ENCODE data around the gene SLC25A13.

Gene SLC25A13

DNA sequence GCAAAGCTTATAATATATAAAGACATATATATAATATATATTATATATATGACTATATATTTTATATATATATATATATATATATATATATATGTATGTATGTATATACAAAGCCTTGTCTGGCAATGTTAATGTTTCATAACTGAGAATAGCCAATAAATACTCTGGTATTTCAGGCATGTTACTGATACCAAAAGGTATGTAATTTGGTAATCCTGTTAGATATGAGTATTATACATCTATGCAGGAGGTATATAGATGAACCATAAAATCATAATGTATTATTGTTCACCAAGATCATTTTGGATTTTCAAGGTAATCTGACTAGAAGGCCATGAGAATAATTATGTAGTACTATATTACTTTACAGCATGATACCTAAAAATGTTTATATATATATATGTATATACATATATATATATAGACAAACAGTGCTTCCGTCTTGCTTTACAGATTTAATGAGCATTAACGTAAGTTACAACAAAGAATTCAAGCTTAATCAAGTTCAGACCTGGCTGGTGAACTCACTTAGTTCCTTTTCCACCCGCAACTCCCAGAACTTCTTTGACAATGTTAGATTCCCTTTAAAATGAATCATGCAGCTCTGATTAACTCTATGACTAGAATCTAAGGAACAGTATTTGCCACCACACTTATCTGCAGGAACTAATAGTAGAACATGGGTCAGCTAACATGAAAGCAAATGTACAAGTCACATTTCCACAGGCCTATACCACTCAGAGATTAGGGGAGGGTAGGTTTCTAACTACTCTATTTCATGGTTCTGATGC lies 82.7 kb downstream of the SLC25A13 start:
- no peak for DNase-seq

DNA sequence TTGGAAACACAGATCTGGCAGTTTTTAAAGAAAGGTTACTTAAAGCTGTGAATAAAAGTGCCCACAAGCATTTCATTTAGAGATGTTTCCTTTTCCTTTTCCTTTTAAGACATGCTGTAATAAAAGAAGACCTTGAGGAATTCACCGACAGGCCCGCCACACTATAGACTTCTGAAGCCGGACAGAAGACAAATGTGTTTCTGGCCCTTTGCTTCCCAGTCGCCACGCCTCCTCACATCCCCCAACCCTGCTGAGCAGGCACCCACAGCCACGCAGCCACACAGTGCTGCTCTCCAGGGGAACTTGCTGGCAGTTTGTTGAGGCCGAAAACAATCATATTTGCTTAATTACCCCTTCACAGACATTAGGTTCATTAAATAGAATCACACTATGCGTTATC lies 83.4 kb downstream of the SLC25A13 start:
- no peak for DNase-seq

DNA sequence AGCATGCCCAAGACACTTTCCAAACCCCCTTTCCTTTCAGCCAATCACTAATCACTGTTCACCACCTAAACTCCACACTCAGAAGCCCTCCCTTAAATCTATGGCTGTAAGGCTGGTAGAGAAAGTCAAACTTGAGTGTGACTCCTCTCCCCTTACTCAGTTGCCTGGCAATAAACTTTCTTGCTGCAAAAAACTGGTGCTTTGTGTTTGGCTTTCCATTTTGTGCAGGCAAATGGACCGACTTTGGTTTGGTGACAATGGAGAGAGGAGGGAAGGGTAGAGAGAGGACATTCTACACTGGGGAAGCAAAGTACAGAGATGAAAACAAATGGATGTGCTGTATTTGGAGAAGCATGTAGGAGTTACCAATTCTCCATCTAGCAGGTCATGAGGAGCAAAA lies 84.9 kb downstream of the SLC25A13 start:
- DNase-seq: no peak

DNA sequence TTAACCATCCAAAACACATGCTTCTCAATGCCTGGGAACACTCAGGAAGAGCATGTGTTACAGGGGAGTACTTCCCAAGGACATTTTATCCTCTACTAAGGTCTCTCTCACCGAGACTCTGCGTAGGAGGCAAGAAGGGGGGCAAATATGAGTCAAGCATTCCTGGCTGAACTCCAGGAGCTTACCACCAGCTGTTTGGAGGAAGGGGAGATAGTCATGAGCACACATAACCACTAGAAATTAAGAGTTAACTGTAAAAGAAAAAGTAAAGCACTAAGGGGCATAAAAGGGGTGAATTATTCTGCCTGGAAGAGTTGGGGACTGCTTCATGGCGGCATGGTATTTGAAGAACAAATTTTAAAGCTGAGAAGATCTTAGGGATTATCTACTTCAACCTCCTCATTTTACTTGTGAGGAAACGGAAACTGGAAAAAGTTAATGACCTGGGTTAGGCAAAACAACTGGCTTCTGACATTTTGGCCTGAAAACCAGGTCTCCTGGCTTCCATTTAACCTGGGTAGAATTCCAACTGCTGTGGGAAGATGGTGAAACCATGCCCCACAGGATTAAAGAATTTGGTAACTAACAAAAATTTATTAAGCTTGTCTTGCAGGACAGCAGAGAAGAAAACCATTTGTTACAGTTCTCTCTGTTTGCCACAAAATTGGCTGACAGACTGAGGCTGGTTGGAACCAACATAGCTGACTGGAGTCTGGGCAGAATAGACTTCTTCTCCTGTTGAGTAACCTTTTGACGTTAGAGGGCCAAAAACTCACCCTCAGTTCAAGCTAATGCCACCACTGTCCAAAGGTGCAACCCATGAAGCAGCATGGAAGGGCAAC lies 85.5 kb downstream of the SLC25A13 start:
- DNase-seq: no peak

DNA sequence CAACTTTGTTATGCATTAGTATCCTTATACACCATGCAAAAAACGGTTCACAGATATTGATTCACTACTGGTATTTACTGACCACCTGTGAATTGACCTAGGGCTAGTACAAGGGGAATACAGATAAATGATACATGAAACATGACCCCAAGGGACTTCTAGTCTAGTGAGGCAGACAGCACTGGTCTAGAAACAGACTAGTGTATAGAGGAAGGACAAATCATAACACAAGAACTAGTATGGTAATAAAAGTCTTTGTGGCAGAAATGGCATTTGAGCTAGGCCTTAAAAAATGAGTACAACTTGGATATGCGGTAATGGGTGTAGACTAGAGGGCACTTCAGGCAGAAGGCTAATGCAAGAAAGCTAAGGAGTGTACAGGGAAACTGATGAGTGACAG lies 86.6 kb downstream of the SLC25A13 start:
- DNase-seq: no peak

DNA sequence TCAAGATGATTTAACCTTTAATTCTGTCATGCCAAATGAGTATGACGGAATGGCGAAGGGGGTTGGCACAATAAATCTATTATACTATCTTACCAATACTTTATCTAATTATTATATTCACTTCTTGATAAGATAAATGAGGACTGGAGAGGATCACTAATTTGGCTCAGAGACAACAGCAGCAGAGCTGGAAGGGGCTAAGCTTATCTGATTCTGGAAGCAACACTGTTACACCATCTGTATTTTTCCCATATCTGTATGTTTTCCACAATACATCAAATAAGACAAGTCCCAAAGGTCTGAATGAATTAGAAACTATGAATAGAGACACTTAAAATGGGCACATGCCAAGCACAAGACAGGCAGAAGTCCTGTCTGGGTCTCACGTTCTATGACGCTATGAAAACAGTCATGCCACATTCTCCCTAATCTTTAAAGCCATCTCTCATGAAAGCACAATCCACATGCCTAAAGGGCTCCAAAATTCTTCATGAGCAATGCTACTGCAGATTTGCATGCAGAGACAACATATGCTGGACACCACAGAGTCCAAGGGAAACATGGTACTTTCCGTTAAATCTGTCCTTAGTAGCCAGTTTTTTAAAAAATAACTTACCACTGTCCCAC lies 88.3 kb downstream of the SLC25A13 start:
- no peak for DNase-seq

DNA sequence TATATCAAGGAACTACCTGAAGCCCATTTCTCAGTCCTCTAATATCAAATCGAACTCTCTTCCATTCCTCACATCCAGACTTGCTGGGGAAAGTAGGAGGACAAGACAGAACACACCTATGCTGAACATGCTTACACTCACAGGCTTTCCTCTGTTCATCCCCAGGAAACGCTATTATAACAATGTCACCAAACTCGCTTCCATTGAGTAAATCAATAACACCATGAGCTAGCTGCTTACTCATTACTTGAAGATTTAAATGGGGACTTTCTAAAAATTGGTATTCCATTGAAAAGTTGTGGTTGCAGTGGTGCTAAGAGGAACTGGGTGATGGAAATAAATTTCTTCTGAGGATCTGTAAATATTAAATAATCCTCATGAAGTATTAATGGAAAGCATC lies 88.8 kb downstream of the SLC25A13 start:
- no peak for DNase-seq

DNA sequence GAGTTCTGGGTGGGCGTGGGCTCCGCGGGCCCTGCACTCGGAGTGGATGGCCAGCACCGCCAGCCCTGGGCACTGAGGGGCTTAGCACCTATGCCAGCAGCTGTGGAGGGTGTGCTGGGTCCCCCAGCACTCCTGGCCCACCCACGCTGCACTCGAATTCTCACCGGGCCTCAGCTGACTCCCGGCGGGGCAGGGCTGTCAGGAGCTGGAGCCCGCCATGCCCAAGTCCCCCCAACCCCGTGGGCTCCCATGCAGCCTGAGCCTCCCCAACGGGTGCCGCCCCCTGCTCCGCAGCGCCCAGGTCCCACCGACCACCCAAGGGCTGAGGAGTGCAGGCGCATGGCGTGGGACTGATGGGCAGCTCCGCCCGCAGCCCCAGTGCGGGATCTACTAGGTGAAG lies 93.1 kb downstream of the SLC25A13 start:
- no peak for DNase-seq

DNA sequence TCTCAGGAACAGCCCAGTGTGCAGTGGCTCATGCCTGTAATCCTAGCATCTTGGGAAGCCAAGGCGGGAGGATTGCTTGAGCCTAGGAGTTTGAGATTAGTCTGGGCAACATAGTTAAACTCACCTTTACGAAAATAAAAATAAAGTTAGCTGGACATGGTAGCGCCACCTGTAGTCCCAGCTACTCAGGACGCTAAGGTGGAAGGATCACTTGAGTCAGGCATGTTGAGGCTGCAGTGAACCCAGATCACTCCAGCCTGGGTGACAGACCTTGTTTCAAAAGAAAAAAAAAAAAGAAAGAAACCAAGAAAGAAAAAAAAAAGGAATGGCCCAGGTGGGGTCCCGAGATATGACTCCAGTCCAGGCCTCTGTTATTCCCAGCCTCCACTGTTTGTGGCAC lies 96.6 kb downstream of the SLC25A13 start:
- no peak for DNase-seq

DNA sequence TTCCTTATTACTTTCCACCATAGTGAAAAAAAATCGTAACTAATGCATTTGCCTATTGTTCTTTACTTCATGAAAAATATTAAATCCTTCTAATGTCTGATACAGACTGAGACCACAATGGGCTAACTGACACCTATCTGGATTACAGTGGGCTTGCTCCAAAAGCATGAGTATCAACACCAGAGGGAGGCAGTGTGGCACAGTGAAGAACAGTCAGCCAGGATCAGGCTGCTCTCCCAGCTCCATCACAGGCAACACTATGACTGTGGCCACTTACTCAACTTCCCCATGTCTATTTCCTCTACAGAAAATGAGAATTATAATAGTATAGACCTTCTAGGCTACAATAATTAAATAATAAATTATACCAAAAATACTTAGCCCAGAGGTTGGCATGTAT lies 97.2 kb downstream of the SLC25A13 start:
- no peak for DNase-seq

DNA sequence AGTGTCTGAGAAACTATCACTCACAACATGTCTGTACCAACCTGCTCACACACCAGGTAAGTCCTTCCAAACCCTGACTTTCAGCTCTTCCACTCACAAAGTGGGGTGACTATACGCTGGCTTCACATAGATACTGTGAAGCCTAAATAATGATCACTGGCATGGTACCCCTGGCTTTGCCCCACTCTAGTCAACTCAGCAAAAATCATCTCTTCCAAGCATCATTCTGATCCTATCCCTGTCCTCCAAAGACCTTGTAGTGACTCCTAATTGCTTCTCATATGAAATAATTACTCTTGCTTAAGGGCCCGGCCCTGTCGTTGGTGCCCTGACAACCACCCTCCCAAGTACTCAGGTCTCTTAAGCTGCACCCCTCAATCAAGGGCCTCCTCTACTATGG lies 97.8 kb downstream of the SLC25A13 start:
- DNase-seq: no peak

DNA sequence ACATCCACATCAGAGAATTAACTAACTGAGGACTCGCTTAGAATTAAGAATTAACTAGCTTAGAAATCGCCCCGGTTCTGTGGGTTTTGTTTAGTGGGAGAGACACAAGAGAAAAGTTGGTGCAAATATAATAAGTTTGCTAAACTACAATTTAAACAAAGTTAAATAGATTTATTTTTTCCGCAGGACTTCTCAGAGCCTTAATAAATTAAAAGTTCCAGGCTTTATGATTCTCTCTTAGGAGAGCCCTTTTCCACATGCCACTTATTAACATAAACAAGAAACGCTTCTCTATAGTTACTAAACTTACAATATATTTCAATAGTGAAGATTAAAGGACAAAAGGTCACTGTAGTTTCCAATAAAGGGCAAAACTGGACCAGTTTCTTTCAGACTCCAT lies 100.0 kb downstream of the SLC25A13 start:
- DNase-seq: no peak

DNA sequence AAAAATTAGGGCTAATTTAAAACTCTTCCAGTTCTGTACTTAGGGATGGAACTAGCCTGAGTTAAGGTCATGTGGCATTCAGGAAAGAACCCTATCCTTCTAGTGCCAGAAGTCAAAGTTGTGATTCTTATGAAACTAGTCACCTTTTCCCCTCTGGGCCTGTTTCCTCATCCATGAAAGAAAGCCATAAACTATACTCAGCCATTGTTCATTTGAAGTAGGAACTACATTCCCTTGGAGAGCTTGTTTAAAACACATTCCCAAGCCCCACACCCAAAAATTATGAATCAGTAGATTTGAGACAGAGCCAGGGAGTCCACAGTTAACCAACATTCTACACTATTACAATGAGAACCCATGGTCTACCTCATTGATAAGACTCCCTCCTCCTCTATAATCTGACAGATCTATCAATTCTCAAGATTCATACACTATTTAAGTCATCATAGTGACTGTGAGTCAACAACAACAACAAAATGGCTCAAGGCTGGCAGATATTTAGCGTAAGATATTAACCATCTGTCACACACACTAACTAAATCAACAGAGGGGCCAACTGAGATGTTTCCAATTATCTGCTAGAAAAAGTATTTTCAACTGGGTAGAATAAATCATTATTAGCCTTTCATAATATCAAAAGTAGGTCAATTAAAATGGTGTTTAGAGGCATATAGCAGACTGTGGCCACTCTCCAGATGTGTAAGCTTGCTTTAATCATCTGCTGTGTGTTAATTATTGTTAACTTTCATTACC lies 102.3 kb downstream of the SLC25A13 start:
- no peak for DNase-seq

DNA sequence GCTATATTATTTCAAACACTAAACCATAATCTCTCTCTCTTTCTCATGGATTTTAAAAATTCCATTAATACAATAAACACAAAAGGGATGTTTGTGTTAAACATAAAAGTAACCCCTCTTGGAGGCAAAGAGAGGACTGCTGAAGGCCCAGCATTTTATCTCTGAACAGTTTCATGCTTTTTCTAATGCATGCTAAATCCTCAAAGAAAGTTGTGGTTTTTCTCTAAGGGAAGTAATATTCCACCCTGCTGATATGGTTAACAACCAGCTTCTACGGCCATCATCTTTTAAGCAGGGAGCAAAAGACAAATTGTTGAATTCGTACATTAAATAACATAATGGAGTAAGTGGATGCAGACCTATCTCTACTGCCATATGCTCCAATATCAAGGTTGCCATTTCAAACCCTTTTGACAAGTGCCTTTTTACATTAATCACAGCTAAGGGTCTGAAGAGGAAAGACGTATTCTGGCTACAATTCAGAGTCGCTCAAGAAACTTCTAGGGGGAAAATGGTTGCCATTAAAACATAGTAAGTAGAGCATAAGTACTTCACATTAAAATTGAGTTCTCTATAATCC lies 103.1 kb downstream of the SLC25A13 start:
- no peak for DNase-seq

DNA sequence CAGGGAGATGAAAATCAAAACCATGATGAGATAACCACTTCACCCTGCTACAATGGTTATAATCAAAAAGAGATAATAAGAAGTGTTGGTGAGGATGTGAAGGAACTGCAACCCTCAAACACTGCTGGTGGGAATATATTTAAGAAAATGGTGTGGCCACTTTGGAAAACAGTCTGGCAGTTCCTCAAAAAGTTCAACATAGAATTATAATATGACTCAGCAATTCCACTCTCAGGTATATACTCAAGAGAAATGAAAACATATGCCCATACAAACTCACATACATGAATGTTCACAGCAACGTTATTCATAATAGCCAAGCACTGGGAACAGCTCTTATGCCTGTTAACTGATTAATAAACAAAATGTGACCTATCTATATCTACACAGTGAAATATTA lies 104.8 kb downstream of the SLC25A13 start:
- no peak for DNase-seq

DNA sequence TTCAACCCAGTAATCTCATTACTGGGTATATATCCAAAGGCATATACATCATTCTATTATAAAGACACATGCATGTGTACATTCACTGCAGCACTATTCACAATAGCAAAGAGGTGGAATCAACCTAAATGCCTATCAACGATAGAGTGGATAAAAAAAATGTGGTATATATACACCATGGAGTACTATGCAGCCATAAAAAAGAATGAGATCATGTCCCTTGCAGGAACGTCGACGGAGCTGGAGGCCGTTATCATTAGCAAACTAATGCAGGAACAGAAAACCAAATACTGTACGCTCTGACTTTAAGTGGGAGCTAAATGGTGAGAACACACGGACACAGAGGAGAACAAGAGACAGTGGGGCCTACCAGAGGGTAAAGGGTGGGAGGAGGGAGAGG lies 105.5 kb downstream of the SLC25A13 start:
- DNase-seq: no peak

DNA sequence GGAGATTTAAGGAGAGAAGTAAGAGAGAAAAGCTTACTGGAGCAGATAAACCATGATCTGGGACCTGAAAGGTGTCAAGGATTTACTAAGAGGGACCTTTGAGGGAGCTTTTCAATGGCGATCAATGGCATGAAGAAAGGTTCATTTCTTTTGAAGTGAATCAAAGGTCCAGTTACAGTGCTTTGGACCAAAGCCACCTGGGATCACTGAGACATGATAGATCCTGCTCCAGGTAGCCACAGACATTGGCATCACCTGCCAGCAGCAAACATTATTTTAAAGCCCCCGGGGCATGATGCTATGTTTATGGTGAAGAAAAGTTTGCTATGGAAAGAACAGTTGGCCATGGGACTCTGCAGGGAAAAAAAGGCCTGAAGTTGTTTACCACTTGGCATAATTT lies 109.4 kb downstream of the SLC25A13 start:
- no peak for DNase-seq

DNA sequence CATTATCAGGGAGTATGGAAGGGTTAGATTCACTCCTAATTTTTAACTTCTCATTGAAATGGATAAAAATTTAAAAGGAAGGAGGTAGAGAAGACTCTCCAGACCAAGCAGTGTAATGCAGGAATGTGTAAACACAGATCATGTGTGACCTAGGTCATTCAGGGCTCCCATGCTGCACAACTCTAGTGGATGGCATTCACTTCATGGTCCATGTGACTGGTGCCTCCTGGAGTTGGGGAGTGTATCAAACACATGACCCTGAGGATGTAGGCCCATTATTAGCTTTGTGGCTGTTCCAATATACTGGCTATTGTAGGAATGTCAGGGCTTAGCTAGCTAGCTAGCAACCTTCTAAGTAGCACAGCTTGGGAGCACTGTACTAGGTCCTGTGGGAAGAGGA lies 109.9 kb downstream of the SLC25A13 start:
- no peak for DNase-seq

DNA sequence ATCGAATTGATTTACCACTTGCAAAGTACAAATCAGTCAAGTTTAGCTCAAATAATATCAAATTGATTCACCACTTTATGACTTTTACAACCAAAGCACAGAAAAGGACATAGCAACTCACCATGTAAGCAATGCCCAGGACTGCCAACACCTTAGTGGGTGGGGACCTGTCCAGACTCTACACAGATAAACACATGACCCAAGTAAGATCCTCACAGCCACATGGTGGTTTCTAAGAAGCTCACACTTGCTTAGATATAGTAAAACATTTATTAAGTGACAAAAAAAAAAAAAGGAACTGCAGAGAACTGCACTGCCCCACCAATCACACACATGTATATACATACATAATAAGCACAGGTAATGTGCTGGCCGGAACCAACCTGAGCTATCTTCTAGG lies 116.2 kb downstream of the SLC25A13 start:
- DNase-seq: no peak

DNA sequence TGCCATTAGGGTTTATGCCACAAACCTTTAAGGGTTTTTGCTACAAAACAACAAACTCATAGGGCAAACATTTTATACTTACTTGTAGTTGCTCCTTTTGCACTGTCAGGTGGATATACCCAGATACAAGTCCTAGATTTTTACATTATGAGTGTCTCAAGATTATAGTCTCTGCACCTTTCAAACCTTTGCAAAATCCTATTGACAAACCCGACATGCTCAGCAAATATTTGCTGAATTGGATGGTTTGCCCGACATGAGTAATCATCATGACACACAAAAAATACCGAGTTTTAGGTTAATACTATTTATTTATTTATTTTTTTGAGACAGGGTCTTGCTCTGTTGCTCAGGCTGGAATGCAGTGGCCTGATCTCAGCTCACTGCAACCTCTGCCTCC lies 117.3 kb downstream of the SLC25A13 start:
- DNase-seq: no peak

DNA sequence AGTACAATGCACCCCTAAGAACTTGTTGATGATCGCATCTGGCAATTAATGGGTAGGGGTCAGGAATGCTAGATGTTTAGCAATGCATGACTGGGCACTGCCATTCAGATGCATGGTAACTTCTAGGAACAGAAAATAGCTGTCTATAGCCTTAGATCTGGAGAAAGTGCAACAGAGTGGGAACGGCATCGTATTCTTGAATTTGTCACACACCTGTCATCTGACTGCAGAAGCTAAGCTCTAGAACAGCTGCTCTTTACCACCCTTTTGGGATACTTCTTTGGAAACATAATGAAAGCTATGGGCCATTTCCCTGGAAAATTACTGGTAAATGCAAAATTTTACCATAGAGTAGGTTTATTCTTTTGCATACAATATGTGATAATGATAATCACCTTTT lies 118.1 kb downstream of the SLC25A13 start:
- DNase-seq: no peak

DNA sequence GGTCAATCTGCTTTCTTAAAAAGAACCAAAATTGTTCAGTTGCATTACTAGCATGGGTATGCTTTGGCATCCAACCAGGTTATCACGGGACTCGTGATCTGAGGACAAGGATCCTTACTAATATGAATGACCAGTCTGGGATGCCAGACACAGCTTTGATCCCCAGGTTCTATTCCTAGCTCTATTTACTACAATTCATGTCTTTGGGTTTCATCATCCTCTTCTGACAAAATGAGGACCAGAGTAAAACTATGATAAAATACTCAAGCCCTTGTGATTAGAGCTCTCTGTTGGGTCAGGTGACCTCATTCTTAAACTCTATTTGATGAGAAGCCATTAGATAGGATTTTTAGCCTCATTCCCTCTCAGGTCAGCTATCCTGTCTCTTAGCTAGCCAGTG lies 119.8 kb downstream of the SLC25A13 start:
- no peak for DNase-seq

DNA sequence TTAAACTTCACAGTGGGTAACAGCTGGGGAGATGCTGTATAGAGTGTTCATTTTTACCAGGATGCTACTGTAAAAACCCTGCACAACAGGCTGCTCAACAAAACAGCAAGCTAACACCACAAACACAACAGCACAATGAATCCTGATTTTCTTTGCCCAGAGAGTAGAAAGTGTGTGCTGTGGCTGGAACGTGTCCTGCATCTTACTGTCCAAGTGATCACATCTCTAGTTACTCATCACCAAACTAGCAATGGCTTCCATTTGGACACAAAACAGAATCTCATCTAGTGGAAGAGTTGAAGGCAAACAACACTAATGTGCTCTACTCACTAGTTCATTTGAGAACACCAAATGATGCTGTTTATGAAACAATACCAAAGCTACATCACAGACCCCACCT lies 121.2 kb downstream of the SLC25A13 start:
- no peak for DNase-seq

Measured in midbrain (tissue), 1 donor.